Cardiac ventricle fibroblast (primary cell): ENCODE measurements around the gene OXSM. TPM values are rescaled to one million over a fixed set of nuclear protein-coding genes. Genes with fewer than 3 reads are reported as not detected.

Source experiments
- total RNA-seq: library from RNA; depleted of rRNA; stranded (reverse); fragments of >200 nt; gene quantifications from 2 replicates; pipeline ENCODE4 v1.2.3, GENCODE V29; 2015

OXSM gene
- 9.2 and 10.4 TPM in 2 replicates for total RNA-seq

DNA sequence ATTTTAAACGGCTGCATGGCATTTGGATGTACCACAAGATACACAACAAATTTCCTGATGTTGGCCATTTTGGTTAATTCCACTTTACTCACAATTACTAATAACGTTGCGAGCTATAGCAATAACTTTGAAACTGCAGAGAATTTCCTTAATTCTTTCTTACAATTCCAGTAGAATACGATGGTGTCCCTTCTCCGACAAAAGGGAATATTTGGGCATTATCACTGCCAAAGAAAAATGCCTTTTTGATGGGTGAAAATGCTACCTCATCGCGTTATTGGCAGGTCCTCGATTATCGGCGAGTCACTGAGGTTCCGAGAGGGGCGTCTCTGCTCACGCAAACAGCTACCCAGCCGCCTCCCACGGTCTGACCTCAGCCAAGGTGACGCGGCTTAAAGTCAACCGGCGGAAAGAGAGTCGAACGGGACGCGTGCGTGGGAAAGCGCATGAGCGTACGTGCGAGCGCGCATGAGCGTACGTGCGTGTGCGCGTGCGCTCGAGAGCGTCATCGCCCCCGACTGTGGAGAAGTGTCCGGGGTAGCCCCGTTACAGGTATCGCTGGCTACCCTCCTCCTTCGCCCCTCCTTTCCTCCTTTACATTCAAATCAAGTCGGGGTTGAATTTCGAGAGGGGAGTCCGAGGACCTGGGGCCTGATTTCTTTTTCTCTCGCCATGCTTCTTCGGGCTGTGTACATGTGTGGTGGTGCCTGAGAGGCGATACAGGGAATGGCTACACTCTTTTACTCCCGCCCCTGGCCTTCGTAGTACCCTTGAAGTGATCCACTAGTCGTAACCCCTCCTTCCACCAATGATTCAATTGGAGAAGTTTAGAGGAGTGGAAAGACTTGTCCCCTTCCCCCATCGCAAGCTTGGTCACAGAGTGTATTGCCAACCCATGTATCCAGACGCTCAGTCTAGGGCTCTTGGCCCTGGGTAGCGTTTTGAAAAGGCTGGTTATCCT lies at the start of gene OXSM:
Gene OXSM (plus strand): TSS at position 495 of the 961 bp plus-strand sequence. CDS start 931 bp downstream, outside the sequence.

DNA sequence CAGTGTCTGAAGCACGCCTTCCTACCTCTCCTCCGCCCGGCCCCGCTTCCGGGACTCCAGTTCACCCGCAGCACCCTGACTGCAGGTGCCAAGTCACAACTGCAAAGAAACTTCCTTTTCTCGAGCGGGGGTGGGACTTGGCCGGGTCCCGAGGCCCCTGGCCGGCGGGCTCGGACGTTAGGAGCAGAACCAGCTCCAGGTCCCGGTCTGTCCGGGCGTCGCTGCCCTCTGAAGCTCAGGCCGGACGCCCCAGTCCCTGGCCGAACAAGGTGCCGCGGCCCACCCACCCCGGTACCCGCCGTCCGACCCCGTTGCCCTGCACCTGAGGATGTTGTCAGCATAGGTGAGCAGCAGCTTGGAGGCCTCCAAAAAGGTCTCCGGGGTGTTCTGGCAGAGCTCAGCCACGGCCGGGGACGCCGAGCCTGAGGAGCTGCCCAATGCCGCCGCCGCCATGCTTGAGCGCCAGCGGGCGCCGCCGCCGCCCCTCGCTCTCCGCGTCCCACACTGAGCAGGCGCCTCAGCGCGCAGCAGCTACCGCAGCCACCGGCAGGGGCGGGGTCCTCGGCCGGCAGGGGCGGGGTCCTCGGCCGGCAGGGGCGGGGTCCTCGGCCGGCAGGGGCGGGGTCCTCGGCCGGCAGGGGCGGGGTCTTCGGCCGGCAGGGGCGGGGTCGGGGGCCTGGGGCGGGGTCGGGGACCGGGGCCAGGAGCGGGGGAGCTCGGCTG lies 6.8 kb upstream of the OXSM start, which contains the start of gene NGLY1:
Gene NGLY1 (minus strand): TSS at position 506 of the 723 bp plus-strand sequence. CDS start 53 bp downstream, at position 453.

Other genes with a start within 250 kb of the OXSM start
- 54.7 and 58.9 TPM in 2 replicates for gene TOP2B, start 125.2 kb upstream of the OXSM start, total RNA-seq
- gene NGLY1, start 6.6 kb upstream of the OXSM start, total RNA-seq: 15.2 and 20.7 TPM in 2 replicates